HG02973 (cell line): ENCODE data around the gene SPATA32.

ENCODE experiments used
- ATAC-seq: cut with Tn5 transposase; IDR thresholded peaks from one replicate; pipeline ENCODE4 v1.9.1; 2021; ENCODE audit warnings: moderate library complexity; ENCODE audit not compliant: unreplicated experiment

The SPATA32 gene

GRCh38 chr17:45230787-45231480 lies 31.0 kb downstream of the SPATA32 start:
- ATAC-seq, result no peak

GRCh38 chr17:45230410-45230786 lies 31.5 kb downstream of the SPATA32 start:
- no peak for ATAC-seq

- no peak for ATAC-seq
Measured at GRCh38 chr17:45229681-45230409, 32.0 kb downstream of the SPATA32 start.

- ATAC-seq, result peak; percentile 29
Measured at GRCh38 chr17:45228763-45229539, 32.9 kb downstream of the SPATA32 start.

- ATAC-seq, result no peak
Measured at GRCh38 chr17:45227926-45228762, 33.8 kb downstream of the SPATA32 start.

GRCh38 chr17:45227101-45227925 lies 34.6 kb downstream of the SPATA32 start:
- ATAC-seq, result no peak

- ATAC-seq, result no peak
Measured at GRCh38 chr17:45226576-45226975, 35.3 kb downstream of the SPATA32 start.

- peak; percentile 33 for ATAC-seq
Measured at GRCh38 chr17:45225964-45226530, 35.8 kb downstream of the SPATA32 start.

GRCh38 chr17:45225051-45225700 lies 36.7 kb downstream of the SPATA32 start:
- no peak for ATAC-seq

- ATAC-seq, result no peak
Measured at GRCh38 chr17:45224671-45225050, 37.2 kb downstream of the SPATA32 start.

- no peak for ATAC-seq
Measured at GRCh38 chr17:45223539-45224528, 38.1 kb downstream of the SPATA32 start.

- ATAC-seq, result no peak
Measured at GRCh38 chr17:45222996-45223538, 38.8 kb downstream of the SPATA32 start.

GRCh38 chr17:45222289-45222995 lies 39.5 kb downstream of the SPATA32 start:
- ATAC-seq, result no peak

GRCh38 chr17:45222014-45222288 lies 39.9 kb downstream of the SPATA32 start:
- no peak for ATAC-seq

- no peak for ATAC-seq
Measured at GRCh38 chr17:45221081-45222013, 40.5 kb downstream of the SPATA32 start, which contains the start of gene FMNL1. TSS of gene FMNL1 (plus strand) at chr17:45221885. CDS start at chr17:45222125, 240 bp downstream.

- ATAC-seq, result no peak
Measured at GRCh38 chr17:45220079-45220478, 41.8 kb downstream of the SPATA32 start.
